Epithelial cell of esophagus (primary cell): ENCODE measurements around the gene TMEM205.
"Not testable (repeated sequence)": the region's sequence is repeated elsewhere in the genome, so short reads cannot be mapped to it uniquely, and the experiment has no call there.

ENCODE experiments used
- DNase-seq: peaks from one replicate; pipeline ENCODE4 v3.0.0; 2010; ENCODE audit warnings: low read depth
- H3K4me3 ChIP-seq: 2 replicates; pipeline ENCODE4 v1.5.1; 2011; ENCODE audit warnings: mild to moderate bottlenecking, low read length, control low read depth
- CTCF ChIP-seq: IDR thresholded peaks from 2 replicates; pipeline ENCODE4 v1.5.1; 2011; ENCODE audit warnings: low read depth, mild to moderate bottlenecking, low read length, control low read depth, inconsistent platforms; ENCODE audit not compliant: insufficient read depth; ENCODE audit errors: missing control alignments

The TMEM205 gene

GRCh38 chr19:11337080-11337479 lies 9.0 kb downstream of the TMEM205 start:
- no peak overlapping the region for H3K4me3 ChIP-seq
- TF ChIP-seq CTCF, result no peak
- DNase-seq, result no peak

- no peak for TF ChIP-seq CTCF
- no peak overlapping the region for H3K4me3 ChIP-seq
- DNase-seq, result no peak
These were observed 10.5 kb downstream of the TMEM205 start for GRCh38 chr19:11335449-11336146.

- not testable (repeated sequence) for DNase-seq
These were observed 12.2 kb downstream of the TMEM205 start for GRCh38 chr19:11333838-11334237.

GRCh38 chr19:11332822-11333221 lies 13.2 kb downstream of the TMEM205 start:
- TF ChIP-seq CTCF, result no peak
- no peak for DNase-seq
- no peak overlapping the region for H3K4me3 ChIP-seq

More at GRCh38 chr19:11333838-11334237, 12.2 kb downstream of the TMEM205 start:
- H3K4me3 ChIP-seq, result not testable (repeated sequence)

- no peak for DNase-seq
- no peak for TF ChIP-seq CTCF
- H3K4me3 ChIP-seq, result no peak overlapping the region
These were observed 14.6 kb downstream of the TMEM205 start for GRCh38 chr19:11331502-11331901.

GRCh38 chr19:11330127-11330526 lies 15.9 kb downstream of the TMEM205 start:
- TF ChIP-seq CTCF, result no peak
- no peak overlapping the region for H3K4me3 ChIP-seq
- no peak for DNase-seq

- TF ChIP-seq CTCF, result no peak
- no peak overlapping the region for H3K4me3 ChIP-seq
- no peak for DNase-seq
These were observed 20.5 kb downstream of the TMEM205 start for GRCh38 chr19:11325544-11325943.
